Pancreas (tissue), 10 donors: ENCODE measurements around the gene SRRM4. TPM values are rescaled to one million over a fixed set of nuclear protein-coding genes. Genes with fewer than 3 reads are reported as not detected.

Experiments
- ATAC-seq, 4 donors: fragments of 200-7000 bp; cut with Tn5 transposase; one replicate each; pipeline versions ENCODE4 v1.8.0 to v1.9.1; 2020; ENCODE audit warnings: mild to moderate bottlenecking in 4 of 4, moderate library complexity in 4 of 4
- DNase-seq, 6 donors: peaks; one replicate each; pipeline ENCODE4 v3.0.0-alpha.2; 2020
- FAIRE-seq: peaks from 2 replicates; lab custom pipeline; 2012; peaks lifted over from hg19 to GRCh38; lab: Jason Lieb, UNC
- H3K27ac ChIP-seq, 4 donors: fragments of 200-600 bp; sonication (generic); 1 replicate in 3 of 4; 2 replicates in 1 of 4; pipeline versions ENCODE4 v1.5.0 to v1.8.0; 2020
- H3K27me3 ChIP-seq, 4 donors: fragments of 200-600 bp; one replicate each; pipeline ENCODE4 v1.8.0; 2021
- H3K36me3 ChIP-seq, 3 donors: fragments of 200-600 bp; sonication (generic) in 1 of 3; one replicate each; pipeline versions ENCODE4 v1.5.0 to v1.8.0; 2020 to 2021
- H3K4me1 ChIP-seq, 3 donors: fragments of 200-600 bp; one replicate each; pipeline ENCODE4 v1.8.0; 2021
- H3K4me3 ChIP-seq, 4 donors: fragments of 200-600 bp; sonication (generic) in 2 of 4; one replicate each; pipeline versions ENCODE4 v1.5.0 to v1.8.0; 2020 to 2021
- H3K9me3 ChIP-seq, 4 donors: fragments of 200-600 bp; one replicate each; pipeline ENCODE4 v1.8.0; 2021
- WGBS, 2 donors: extraction: QIAGEN DNeasy Blood & Tissue Kit; methylation state at CpG; one replicate each; pipeline ENCODE4 v1.1.7; 2013; 5-methylcytosine and 5-hydroxymethylcytosine counted together
- intact Hi-C, 3 donors: fragments of 100-400 bp; cut with DNase I; formaldehyde crosslinking; loops; one replicate each; pipeline versions ENCODE4 v1.11.1 to v1.14.2; 2022
- polyA plus RNA-seq, 2 donors: library from polyadenylated mRNA; stranded (reverse); fragments of 200-250 nt; gene quantifications; one replicate each; pipeline ENCODE4 v1.2.3, GENCODE V29; 2013
- total RNA-seq, 6 donors: library from RNA; stranded (reverse); fragmentation: NEBNext Ultra II Directional in 4 of 6; extraction: Animal tissue kit (Norgen Biotek cat#: 25700) in 4 of 6; gene quantifications; one replicate each; pipeline versions ENCODE4 v1.2.1 to v1.2.4, GENCODE V29; 2021 to 2023
- TF ChIP-seq, protein P1 (sequence below), 4 donors: fragments of 200-600 bp; sonication (generic) in 3 of 4; IDR thresholded peaks; one replicate each; pipeline versions ENCODE4 v1.5.0 to v1.8.0; 2021; ENCODE audit warnings: antibody characterized with exemption in 4 of 4
- donor health status: healthy with polysubstance abuse.
- donor health status: DM: no; HTN: no; CAD: no; lungs with moderate emphysema.
- donor health status: DM: no; HTN: no; CAD: no.
- donor health status: control.
- donor health status: control.
- donor health status: Bipolar disorder and iron deficiency.
- donor health status: DM: yes; HTN: yes; CAD: no.
- donor health status: DM: no; HTN: no; CAD: no.
- donor health status: DM: no; HTN: no; CAD: no.
- donor health status: DM: yes; HTN: yes; CAD: no.

The SRRM4 gene
- total and polyA plus RNA-seq, 8 donors, result 0.02 TPM; not detected in 7

GRCh38 chr12:119071638-119072231 is 90.4 kb downstream of the SRRM4 start:
- Histone ChIP-seq H3K9me3 (no peaks in the 10 kb centered on the region), H3K4me1 (peaks cover 0 to 6% (median 0%) of the 10 kb centered on the region in 3 donors), H3K27ac (no peak overlapping the region), H3K36me3 (no peaks in the 10 kb centered on the region), H3K4me3 (no peak overlapping the region), H3K27me3 (peaks cover 0 to under 1% (median 0%) of the 10 kb centered on the region in 4 donors)
- 74 to 78% methylated on average over 5 of the region's 5 CpGs for WGBS, 2 donors
- FAIRE-seq (no peak), ATAC-seq (no peak), DNase-seq (no peak)
- intact Hi-C loops, result no loop called here
- TF ChIP-seq, protein P1, sequence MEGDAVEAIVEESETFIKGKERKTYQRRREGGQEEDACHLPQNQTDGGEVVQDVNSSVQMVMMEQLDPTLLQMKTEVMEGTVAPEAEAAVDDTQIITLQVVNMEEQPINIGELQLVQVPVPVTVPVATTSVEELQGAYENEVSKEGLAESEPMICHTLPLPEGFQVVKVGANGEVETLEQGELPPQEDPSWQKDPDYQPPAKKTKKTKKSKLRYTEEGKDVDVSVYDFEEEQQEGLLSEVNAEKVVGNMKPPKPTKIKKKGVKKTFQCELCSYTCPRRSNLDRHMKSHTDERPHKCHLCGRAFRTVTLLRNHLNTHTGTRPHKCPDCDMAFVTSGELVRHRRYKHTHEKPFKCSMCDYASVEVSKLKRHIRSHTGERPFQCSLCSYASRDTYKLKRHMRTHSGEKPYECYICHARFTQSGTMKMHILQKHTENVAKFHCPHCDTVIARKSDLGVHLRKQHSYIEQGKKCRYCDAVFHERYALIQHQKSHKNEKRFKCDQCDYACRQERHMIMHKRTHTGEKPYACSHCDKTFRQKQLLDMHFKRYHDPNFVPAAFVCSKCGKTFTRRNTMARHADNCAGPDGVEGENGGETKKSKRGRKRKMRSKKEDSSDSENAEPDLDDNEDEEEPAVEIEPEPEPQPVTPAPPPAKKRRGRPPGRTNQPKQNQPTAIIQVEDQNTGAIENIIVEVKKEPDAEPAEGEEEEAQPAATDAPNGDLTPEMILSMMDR (IDR thresholded peaks at IDR 0.05), result no peak

GRCh38 chr12:119072440-119072839 is 91.1 kb downstream of the SRRM4 start:
- no peaks in the 10 kb centered on the region for H3K36me3 ChIP-seq
- H3K27ac ChIP-seq, result no peak overlapping the region
- FAIRE-seq (no peak), ATAC-seq (no peak), DNase-seq (no peak)
- WGBS, 2 donors, result 5 to 6% methylated on average over 6 of the region's 6 CpGs
- TF ChIP-seq, protein P1 (IDR thresholded peaks at IDR 0.05), result no peak
- H3K27me3 ChIP-seq, result peaks cover 0 to 5% (median 0%) of the 10 kb centered on the region in 4 donors
- H3K4me3 ChIP-seq, result no peak overlapping the region
- no peaks in the 10 kb centered on the region for H3K9me3 ChIP-seq
- intact Hi-C loops, result no loop called here
- peaks cover 0 to 6% (median 0%) of the 10 kb centered on the region in 3 donors for H3K4me1 ChIP-seq

DNA sequence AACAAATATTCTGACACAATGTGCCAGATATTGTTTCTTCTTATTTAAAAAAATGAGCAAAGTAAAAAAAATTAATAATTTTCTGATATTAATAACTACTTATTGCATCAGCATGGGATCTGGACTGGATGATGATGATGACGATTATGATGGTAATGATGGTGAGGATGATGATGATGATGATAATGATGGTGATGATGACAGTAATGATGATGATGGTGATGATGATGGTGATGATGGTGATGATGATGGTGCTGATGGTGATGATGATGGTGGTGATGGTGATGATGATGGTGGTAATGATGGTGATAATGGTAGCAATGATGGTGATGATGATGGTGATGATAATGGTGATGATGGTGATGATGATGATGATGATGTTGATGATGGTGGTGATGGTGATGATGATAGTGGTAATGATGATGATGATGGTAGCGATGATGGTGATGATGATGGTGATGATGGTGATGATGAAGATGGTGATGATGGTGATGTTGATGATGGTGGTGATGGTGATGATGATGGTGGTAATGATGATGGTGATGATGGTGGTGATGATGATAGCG is 94.0 kb downstream of the SRRM4 start:
- intact Hi-C loops, result no loop called here
- Histone ChIP-seq H3K36me3 (no peaks in the 10 kb centered on the region), H3K4me1 (peaks cover 0 to 6% (median 0%) of the 10 kb centered on the region in 3 donors), H3K4me3 (no peak overlapping the region), H3K27me3 (peaks cover 0 to 5% (median 0%) of the 10 kb centered on the region in 4 donors), H3K9me3 (no peaks in the 10 kb centered on the region), H3K27ac (no peak overlapping the region)
- TF ChIP-seq, protein P1 (IDR thresholded peaks at IDR 0.05), result no peak
- FAIRE-seq (no peak), ATAC-seq (no peak), DNase-seq (no peak)
- 74 to 81% methylated on average over 3 of the region's 3 CpGs for WGBS, 2 donors

DNA sequence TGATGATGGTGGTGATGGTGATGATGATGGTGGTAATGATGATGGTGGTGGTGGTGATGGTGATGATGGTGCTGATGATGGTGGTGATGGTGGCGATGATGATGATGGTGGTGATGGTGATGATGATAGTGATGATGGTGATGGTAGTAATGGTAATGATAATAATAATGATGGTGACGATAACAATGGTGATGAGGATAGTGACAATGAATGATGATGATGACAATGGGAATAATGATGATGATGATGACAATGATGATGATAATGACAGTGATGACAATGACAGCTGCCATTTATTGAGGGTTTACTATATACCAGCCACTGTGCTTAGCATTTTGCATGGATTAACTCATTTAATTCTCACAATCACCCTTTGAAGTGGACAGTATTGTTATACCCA is 94.6 kb downstream of the SRRM4 start:
- H3K4me3 ChIP-seq, result no peak overlapping the region
- H3K36me3 ChIP-seq, result no peaks in the 10 kb centered on the region
- FAIRE-seq (no peak), DNase-seq (no peak), ATAC-seq (no peak)
- TF ChIP-seq, protein P1 (IDR thresholded peaks at IDR 0.05), result no peak
- intact Hi-C loops, result no loop called here
- H3K27me3 ChIP-seq, result peaks cover 0 to 5% (median 0%) of the 10 kb centered on the region in 4 donors
- H3K4me1 ChIP-seq, result peaks cover 0 to 6% (median 0%) of the 10 kb centered on the region in 3 donors
- 90 to 94% methylated on average over 2 of the region's 2 CpGs for WGBS, 2 donors
- H3K9me3 ChIP-seq, result no peaks in the 10 kb centered on the region
- H3K27ac ChIP-seq, result no peak overlapping the region

- WGBS, 2 donors, result 78 to 81% methylated on average over 8 of the region's 8 CpGs
- intact Hi-C loops, result no loop called here
- no peak for DNase-seq
Observed at GRCh38 chr12:119079530-119079929, 98.2 kb downstream of the SRRM4 start.

More at GRCh38 chr12:119079530-119079929, 98.2 kb downstream of the SRRM4 start:
- Histone ChIP-seq H3K4me3 (no peak overlapping the region), H3K4me1 (no peaks in the 10 kb centered on the region), H3K27ac (no peak overlapping the region), H3K9me3 (no peaks in the 10 kb centered on the region), H3K36me3 (no peaks in the 10 kb centered on the region), H3K27me3 (peaks cover 0 to 5% (median 0%) of the 10 kb centered on the region in 4 donors)
- ATAC-seq, result no peak
- no peak for FAIRE-seq
- TF ChIP-seq, protein P1 (IDR thresholded peaks at IDR 0.05), result no peak
